GM23338 (cell line): ENCODE measurements around the gene ARHGEF16. TPM values are rescaled to one million over a fixed set of nuclear protein-coding genes. Genes with fewer than 3 reads are reported as not detected.

ENCODE experiments used
- ATAC-seq: fragments of 200-7000 bp; cut with Tn5 transposase; 3 replicates; pipeline ENCODE4 v1.9.1; 2020
- DNase-seq: peaks from one replicate; pipeline ENCODE4 v3.0.0-alpha.2; 2015; ENCODE audit warnings: low spot score
- H2AFZ ChIP-seq: fragments of 200-600 bp; sonication (generic); 2 replicates; pipeline ENCODE4 v1.8.0; 2016; ENCODE audit warnings: antibody characterized with exemption, mild to moderate bottlenecking, moderate library complexity
- H3F3A ChIP-seq: fragments of 200-600 bp; sonication (generic); replicated peaks from 2 replicates; pipeline ENCODE4 v1.8.0; 2017; ENCODE audit warnings: antibody characterized with exemption, mixed run types, low read depth
- H3K27ac ChIP-seq: fragments of 200-600 bp; sonication (generic); 2 replicates; pipeline ENCODE4 v1.6.1; 2016; ENCODE audit warnings: low read depth
- H3K27me3 ChIP-seq: fragments of 200-600 bp; sonication (generic); 2 replicates; pipeline ENCODE4 v1.8.0; 2016; ENCODE audit warnings: mild to moderate bottlenecking, mixed run types, moderate library complexity; ENCODE audit not compliant: insufficient read depth
- H3K36me3 ChIP-seq: fragments of 200-600 bp; sonication (generic); 2 replicates; pipeline ENCODE4 v1.8.0; 2016; ENCODE audit warnings: mild to moderate bottlenecking; ENCODE audit not compliant: insufficient read depth
- H3K4me1 ChIP-seq: fragments of 200-600 bp; sonication (generic); 2 replicates; pipeline ENCODE4 v1.8.0; 2016; ENCODE audit warnings: mild to moderate bottlenecking, moderate library complexity; ENCODE audit not compliant: insufficient read depth
- H3K4me2 ChIP-seq: fragments of 200-600 bp; sonication (generic); 2 replicates; pipeline ENCODE4 v1.7.1; 2017; ENCODE audit warnings: mixed run types
- H3K4me3 ChIP-seq: fragments of 200-600 bp; sonication (generic); 2 replicates; pipeline ENCODE4 v1.6.1; 2016; ENCODE audit warnings: mixed run types
- H3K79me2 ChIP-seq: fragments of 200-600 bp; sonication (generic); replicated peaks from 2 replicates; pipeline ENCODE4 v1.8.0; 2017; ENCODE audit warnings: mild to moderate bottlenecking; ENCODE audit not compliant: insufficient read depth
- H3K9me2 ChIP-seq: fragments of 200-600 bp; sonication (generic); 2 replicates; pipeline ENCODE4 v1.8.0; 2017; ENCODE audit not compliant: insufficient read depth
- H4K20me1 ChIP-seq: fragments of 200-600 bp; sonication (generic); replicated peaks from 2 replicates; pipeline ENCODE4 v1.8.0; 2017; ENCODE audit warnings: mild to moderate bottlenecking; ENCODE audit not compliant: insufficient read depth
- H3K27ac Mint-ChIP-seq: 2 replicates; pipeline ENCODE4 v1.8.0; 2020; ENCODE audit warnings: inconsistent platforms, mild to moderate bottlenecking, moderate library complexity, mixed read lengths
- H3K27me3 Mint-ChIP-seq: 3 replicates; pipeline ENCODE4 v1.8.0; 2022; ENCODE audit warnings: low read depth, mild to moderate bottlenecking, moderate library complexity, mixed read lengths, inconsistent platforms; ENCODE audit not compliant: insufficient read depth, poor library complexity
- H3K36me3 Mint-ChIP-seq: 3 replicates; pipeline ENCODE4 v1.8.0; 2021; ENCODE audit warnings: low read depth, mild to moderate bottlenecking, inconsistent platforms, moderate library complexity, mixed read lengths
- H3K4me1 Mint-ChIP-seq: 3 replicates; pipeline ENCODE4 v1.8.0; 2020; ENCODE audit warnings: mild to moderate bottlenecking, inconsistent platforms, mixed read lengths
- H3K4me3 Mint-ChIP-seq: 3 replicates; pipeline ENCODE4 v1.8.0; 2021; ENCODE audit warnings: moderate library complexity, mild to moderate bottlenecking, inconsistent platforms, mixed read lengths
- H3K9me3 Mint-ChIP-seq: 3 replicates; pipeline ENCODE4 v1.8.0; 2020; ENCODE audit warnings: moderate library complexity, mild to moderate bottlenecking, inconsistent platforms, mixed read lengths
- EZH2 ChIP-seq: fragments of 200-600 bp; sonication (generic); IDR thresholded peaks from one replicate; pipeline ENCODE4 v1.8.0; 2017; ENCODE audit warnings: antibody characterized with exemption, mild to moderate bottlenecking, low read depth; ENCODE audit not compliant: unreplicated experiment
- EZH2phosphoT487 ChIP-seq: fragments of 200-600 bp; sonication (generic); IDR thresholded peaks from one replicate; pipeline ENCODE4 v1.8.1; 2018; ENCODE audit warnings: antibody characterized with exemption; ENCODE audit not compliant: unreplicated experiment
- NANOG ChIP-seq: IDR thresholded peaks from 2 replicates; pipeline ENCODE4 v1.6.1; 2016; ENCODE audit warnings: antibody characterized with exemption, borderline replicate concordance
- ZNF114 ChIP-seq: fragments of 250-450 bp; sonication (Bioruptor Pico); IDR thresholded peaks from 2 replicates; pipeline ENCODE4 v1.5.0; 2020; ENCODE audit warnings: mild to moderate bottlenecking, moderate library complexity
- ZNF331 ChIP-seq: fragments of 250-450 bp; sonication (Bioruptor Pico); IDR thresholded peaks from 2 replicates; pipeline ENCODE4 v1.5.0; 2020; ENCODE audit warnings: low read depth, mild to moderate bottlenecking, moderate library complexity
- polyA plus RNA-seq: library from polyadenylated mRNA; unstranded; fragments of >200 nt; fragmentation: Nextera tagmentation; extraction: Ambion mirVana; gene quantifications from 2 replicates; pipeline ENCODE4 v1.2.1, GENCODE V29; 2016
- total RNA-seq: library from RNA; depleted of rRNA; stranded (reverse); fragments of >200 nt; shearing (Covaris generic); gene quantifications from 2 replicates; pipeline ENCODE4 v1.2.3, GENCODE V29; 2014
- TF ChIP-seq, protein P1 (sequence below): fragments of 250-450 bp; sonication (Bioruptor Pico); IDR thresholded peaks from 2 replicates; pipeline ENCODE4 v1.5.0; 2020; ENCODE audit warnings: mild to moderate bottlenecking, moderate library complexity
- TF ChIP-seq, protein P2 (sequence below): IDR thresholded peaks from 2 replicates; pipeline ENCODE4 v1.6.1; 2016; ENCODE audit warnings: antibody characterized with exemption

ARHGEF16 gene
- total and polyA plus RNA-seq, 2 experiments from 2014 or later, result 12.2 to 29.3 TPM

DNA sequence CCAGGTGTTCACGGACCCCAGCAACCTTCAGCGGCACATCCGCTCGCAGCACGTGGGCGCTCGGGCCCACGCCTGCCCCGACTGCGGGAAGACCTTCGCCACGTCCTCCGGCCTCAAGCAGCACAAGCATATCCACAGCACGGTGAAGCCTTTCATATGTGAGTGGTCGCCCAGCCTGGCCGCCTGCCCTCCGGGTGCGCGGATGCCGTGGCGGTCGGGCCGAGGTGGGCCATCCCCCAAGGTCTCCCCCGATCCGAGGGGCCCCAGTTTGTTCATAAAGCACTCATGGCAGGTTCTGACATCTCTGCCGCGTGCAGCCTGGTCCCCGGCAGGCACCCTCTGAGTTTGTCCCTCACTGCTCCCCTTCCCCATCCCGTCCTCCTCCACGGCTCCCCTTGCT, 49.0 kb upstream of the ARHGEF16 start (continued):
- TF ChIP-seq, protein P1, sequence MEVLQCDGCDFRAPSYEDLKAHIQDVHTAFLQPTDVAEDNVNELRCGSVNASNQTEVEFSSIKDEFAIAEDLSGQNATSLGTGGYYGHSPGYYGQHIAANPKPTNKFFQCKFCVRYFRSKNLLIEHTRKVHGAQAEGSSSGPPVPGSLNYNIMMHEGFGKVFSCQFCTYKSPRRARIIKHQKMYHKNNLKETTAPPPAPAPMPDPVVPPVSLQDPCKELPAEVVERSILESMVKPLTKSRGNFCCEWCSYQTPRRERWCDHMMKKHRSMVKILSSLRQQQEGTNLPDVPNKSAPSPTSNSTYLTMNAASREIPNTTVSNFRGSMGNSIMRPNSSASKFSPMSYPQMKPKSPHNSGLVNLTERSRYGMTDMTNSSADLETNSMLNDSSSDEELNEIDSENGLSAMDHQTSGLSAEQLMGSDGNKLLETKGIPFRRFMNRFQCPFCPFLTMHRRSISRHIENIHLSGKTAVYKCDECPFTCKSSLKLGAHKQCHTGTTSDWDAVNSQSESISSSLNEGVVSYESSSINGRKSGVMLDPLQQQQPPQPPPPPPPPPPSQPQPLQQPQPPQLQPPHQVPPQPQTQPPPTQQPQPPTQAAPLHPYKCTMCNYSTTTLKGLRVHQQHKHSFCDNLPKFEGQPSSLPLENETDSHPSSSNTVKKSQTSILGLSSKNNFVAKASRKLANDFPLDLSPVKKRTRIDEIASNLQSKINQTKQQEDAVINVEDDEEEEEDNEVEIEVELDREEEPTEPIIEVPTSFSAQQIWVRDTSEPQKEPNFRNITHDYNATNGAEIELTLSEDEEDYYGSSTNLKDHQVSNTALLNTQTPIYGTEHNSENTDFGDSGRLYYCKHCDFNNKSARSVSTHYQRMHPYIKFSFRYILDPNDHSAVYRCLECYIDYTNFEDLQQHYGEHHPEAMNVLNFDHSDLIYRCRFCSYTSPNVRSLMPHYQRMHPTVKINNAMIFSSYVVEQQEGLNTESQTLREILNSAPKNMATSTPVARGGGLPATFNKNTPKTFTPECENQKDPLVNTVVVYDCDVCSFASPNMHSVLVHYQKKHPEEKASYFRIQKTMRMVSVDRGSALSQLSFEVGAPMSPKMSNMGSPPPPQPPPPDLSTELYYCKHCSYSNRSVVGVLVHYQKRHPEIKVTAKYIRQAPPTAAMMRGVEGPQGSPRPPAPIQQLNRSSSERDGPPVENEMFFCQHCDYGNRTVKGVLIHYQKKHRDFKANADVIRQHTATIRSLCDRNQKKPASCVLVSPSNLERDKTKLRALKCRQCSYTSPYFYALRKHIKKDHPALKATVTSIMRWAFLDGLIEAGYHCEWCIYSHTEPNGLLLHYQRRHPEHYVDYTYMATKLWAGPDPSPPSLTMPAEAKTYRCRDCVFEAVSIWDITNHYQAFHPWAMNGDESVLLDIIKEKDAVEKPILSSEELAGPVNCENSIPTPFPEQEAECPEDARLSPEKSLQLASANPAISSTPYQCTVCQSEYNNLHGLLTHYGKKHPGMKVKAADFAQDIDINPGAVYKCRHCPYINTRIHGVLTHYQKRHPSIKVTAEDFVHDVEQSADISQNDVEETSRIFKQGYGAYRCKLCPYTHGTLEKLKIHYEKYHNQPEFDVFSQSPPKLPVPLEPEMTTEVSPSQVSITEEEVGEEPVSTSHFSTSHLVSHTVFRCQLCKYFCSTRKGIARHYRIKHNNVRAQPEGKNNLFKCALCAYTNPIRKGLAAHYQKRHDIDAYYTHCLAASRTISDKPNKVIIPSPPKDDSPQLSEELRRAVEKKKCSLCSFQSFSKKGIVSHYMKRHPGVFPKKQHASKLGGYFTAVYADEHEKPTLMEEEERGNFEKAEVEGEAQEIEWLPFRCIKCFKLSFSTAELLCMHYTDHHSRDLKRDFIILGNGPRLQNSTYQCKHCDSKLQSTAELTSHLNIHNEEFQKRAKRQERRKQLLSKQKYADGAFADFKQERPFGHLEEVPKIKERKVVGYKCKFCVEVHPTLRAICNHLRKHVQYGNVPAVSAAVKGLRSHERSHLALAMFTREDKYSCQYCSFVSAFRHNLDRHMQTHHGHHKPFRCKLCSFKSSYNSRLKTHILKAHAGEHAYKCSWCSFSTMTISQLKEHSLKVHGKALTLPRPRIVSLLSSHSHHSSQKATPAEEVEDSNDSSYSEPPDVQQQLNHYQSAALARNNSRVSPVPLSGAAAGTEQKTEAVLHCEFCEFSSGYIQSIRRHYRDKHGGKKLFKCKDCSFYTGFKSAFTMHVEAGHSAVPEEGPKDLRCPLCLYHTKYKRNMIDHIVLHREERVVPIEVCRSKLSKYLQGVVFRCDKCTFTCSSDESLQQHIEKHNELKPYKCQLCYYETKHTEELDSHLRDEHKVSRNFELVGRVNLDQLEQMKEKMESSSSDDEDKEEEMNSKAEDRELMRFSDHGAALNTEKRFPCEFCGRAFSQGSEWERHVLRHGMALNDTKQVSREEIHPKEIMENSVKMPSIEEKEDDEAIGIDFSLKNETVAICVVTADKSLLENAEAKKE (CRISPR knock-in tag), result no peak
- TF ChIP-seq NANOG, result no peak

DNA sequence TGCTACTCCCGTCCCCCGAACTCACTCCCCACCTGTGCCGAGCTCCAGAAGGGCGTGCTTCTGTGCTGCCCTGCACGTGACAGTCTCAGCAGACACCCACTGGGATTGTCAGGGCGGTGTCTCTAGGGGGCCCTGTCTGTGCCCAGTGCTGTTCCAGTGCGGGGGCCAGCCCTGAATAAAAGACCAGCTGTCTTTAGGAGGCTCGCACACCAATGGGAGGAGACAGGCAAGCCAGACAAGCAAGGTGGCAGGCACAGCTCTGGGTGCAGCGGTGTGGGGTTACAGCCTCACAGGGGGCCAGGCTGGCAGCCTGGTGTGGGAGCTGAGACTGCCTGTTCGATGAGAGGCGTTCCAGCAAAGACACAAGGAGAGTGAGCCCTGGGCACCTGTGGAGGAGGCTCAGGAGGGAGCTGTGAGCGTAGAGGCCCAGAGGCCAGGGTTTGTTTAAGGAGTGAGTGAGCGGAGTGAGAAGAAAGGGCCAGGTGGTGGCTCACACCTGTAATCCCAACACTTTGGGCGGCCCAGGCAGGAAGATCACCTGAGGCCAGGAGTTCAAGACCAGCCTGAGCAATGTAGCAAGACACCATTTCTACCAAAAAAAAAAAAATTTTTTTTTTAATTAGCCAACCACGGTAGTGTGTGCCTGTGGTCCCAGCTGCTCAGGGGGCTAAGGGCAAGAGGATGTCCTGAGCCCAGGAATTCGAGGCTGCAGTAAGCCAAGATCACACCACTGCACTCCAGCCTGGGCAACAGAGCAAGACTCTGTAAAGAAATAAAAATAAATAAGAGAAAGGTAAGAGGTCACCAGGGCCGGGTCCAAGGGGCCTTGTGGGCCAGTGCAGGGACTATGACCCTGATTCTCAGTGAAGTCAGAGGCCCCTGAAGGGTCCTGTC, 48.2 kb upstream of the ARHGEF16 start:
- no peak for DNase-seq
- Histone ChIP-seq H3F3A (no peaks in the 10 kb centered on the region), H2AFZ (no peak overlapping the region), H3K9me2 (no peaks in the 10 kb centered on the region), H3K79me2 (no peaks in the 10 kb centered on the region), H3K27me3 (no peaks in the 10 kb centered on the region), H3K27ac (no peak overlapping the region), H3K4me2 (no peak overlapping the region), H3K4me3 (no peak overlapping the region), H4K20me1 (no peaks in the 10 kb centered on the region), H3K4me1 (no peaks in the 10 kb centered on the region), H3K36me3 (no peaks in the 10 kb centered on the region)
- Mint-ChIP-seq H3K27ac (peak overlapping the region; percentile 71), H3K4me3 (no peak overlapping the region), H3K9me3 (no peaks in the 10 kb centered on the region), H3K27me3 (peaks cover 3% of the 10 kb centered on the region), H3K4me1 (no peaks in the 10 kb centered on the region; the same call in 2 of the 3 replicates), H3K36me3 (no peaks in the 10 kb centered on the region)
- ATAC-seq, result no peak
- TF ChIP-seq, protein P2, sequence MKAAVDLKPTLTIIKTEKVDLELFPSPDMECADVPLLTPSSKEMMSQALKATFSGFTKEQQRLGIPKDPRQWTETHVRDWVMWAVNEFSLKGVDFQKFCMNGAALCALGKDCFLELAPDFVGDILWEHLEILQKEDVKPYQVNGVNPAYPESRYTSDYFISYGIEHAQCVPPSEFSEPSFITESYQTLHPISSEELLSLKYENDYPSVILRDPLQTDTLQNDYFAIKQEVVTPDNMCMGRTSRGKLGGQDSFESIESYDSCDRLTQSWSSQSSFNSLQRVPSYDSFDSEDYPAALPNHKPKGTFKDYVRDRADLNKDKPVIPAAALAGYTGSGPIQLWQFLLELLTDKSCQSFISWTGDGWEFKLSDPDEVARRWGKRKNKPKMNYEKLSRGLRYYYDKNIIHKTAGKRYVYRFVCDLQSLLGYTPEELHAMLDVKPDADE, result no peak
- TF ChIP-seq ZNF331 (CRISPR knock-in tag) (no peak), EZH2 (no peak), ZNF114 (CRISPR knock-in tag) (no peak), EZH2phosphoT487 (no peak)
- TF ChIP-seq, protein P1 (CRISPR knock-in tag), result no peak
